ENCODE results near the gene PTGDS. TPM values are rescaled to one million over a fixed set of nuclear protein-coding genes. Genes with fewer than 3 reads are reported as not detected.
"Not testable (repeated sequence)": the region's sequence is repeated elsewhere in the genome, so short reads cannot be mapped to it uniquely, and the experiment has no call there.

Gene PTGDS
- total RNA-seq, 1 experiment from 2014 or later, result not detected

- DNase-seq (ENCODE audit: low read depth), result no peak
Observed at GRCh38 chr9:136990242-136990911, 13.1 kb downstream of the PTGDS start.

DNA sequence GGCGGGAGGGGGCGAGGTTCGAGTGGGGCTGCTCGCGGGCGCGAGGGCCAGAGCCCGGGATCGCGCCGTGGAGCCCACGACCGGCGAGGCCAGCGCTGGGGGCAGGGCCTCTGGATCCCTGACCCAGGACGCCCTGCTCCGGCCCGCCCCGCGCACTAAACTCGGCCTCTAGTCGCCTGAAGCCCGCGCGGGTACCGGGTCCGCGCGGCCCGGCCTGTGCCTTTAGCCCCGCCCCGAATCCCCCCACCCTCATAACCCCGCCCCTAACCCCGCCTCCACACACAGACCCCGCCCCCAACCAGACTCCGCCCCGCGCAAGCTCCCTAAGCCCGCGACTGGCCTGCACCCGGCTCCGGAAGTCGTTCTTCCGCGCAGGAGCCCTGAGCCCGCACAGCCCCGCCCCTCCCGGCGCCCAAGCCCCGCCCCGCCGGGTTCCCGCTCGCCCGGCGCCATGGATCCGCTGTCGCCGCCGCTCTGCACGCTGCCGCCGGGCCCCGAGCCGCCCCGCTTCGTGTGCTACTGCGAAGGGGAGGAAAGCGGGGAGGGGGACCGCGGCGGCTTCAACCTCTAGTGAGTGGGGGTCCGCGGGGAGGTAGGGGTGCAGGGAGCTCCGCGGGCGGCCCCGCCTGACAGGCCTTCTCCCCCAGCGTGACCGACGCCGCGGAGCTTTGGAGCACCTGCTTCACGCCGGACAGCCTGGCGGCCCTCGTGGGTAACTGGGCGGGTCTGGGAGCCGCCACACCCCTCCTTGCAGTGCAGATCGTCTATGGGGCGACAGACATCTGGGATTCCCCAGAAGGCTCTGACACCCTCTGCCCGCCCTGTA lies 14.9 kb downstream of the PTGDS start, which contains the start of gene PAXX:
Gene PAXX, plus strand, starts transcription at position 430 of the 826 bp plus-strand sequence. Its CDS starts 22 bp downstream, at position 452.
- DNase-seq (ENCODE audit: low read depth), result peak; percentile 96

DNA sequence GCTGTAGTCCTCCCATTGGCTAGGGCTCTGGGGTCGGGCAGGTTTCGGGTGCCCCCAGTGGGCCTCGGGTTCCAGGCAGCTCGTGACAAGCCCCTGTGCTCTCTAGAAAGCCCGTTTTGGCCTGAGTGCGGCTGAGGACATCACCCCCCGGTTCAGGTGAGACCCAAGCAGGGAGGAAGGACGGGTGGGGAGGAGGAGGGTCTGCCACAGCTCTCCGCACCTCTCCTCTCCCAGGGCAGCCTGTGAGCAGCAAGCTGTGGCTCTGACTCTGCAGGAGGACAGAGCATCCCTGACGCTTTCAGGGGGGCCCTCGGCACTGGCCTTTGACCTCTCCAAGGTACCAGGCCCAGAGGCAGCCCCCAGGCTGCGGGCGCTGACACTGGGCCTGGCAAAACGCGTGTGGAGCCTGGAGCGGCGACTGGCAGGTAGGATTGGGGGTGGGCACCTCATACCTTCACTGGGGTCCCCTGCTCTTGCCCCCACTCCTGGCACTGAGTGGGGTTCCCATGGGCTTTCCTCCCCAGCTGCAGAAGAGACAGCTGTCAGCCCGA lies 15.6 kb downstream of the PTGDS start:
- no peak for DNase-seq (ENCODE audit: low read depth)

DNA sequence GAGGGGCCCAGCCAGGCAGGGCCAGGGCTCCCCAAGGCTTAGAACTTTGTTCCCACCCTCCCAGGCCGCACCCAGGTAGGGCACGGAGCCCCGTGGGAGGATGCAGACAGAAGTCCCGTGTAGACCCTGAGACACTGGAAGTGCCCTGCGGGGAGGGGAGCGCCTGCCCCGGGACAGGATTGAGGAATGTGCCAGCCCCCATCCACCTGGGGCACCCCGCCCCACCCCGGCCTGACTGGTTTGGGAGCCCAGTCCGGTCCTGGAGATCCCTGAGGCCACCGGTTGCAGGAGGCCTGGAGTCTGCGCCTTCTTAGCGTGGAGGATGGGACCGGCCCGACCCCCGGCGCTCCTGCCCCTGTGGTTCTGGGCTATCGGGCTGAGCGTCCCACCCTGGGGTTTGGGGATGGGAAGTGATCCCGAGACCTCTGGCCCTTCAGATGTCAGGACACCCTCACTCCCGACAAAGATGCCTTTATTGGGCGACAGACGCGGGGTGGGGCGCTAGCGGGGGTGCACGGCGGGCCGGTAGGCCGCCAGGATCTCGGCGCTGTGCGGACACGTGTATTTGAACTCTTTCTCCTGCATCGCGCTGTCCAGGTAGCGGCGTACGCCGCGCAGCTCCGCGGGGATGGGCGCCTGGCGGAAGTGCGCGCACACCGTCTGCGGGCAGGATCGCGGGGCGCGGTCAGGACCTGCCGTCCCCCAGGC lies 17.0 kb downstream of the PTGDS start:
- DNase-seq (ENCODE audit: low read depth), result no peak

GRCh38 chr9:136994888-136995230 lies 17.6 kb downstream of the PTGDS start:
- no peak for DNase-seq (ENCODE audit: low read depth)

GRCh38 chr9:136995362-136995761 lies 18.1 kb downstream of the PTGDS start:
- DNase-seq (ENCODE audit: low read depth), result no peak

- DNase-seq (ENCODE audit: low read depth), result peak; percentile 54
Observed at GRCh38 chr9:136995772-136996311, 18.5 kb downstream of the PTGDS start.

GRCh38 chr9:136996361-136997292 lies 19.3 kb downstream of the PTGDS start, which contains the start of gene CLIC3:
Gene CLIC3 (minus strand): TSS chr9:136996568. CDS start chr9:136996543, 25 bp downstream.
- DNase-seq (ENCODE audit: low read depth), result peak; percentile 61

DNA sequence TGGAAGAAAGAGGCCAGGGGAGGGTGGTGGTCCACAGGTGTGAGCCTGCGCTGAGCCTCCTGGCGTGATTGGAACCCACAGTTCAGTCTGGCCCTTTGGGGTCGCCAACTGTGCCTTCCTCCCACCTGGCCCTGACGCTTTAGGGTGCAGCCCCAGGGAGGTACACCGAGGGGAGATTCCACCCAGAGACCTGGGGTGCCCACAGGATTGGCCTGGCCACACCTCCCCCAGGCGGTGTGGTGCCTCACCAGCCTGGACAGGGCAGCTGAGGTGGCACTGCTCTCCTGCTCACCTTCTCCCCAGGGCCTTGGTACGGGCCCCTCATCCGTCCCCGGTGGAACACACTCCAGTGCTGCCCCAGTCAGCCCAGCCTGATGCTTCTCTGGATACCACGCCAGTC lies 20.1 kb downstream of the PTGDS start:
- no peak for DNase-seq (ENCODE audit: low read depth)

GRCh38 chr9:136997830-136998234 lies 20.5 kb downstream of the PTGDS start:
- DNase-seq (ENCODE audit: low read depth), result no peak

GRCh38 chr9:137000177-137000930 lies 23.1 kb downstream of the PTGDS start:
- no peak for DNase-seq (ENCODE audit: low read depth)

- no peak for DNase-seq (ENCODE audit: low read depth)
Observed at GRCh38 chr9:137001857-137002645, 24.7 kb downstream of the PTGDS start.

GRCh38 chr9:137002646-137003041 lies 25.3 kb downstream of the PTGDS start:
- no peak for DNase-seq (ENCODE audit: low read depth)

DNA sequence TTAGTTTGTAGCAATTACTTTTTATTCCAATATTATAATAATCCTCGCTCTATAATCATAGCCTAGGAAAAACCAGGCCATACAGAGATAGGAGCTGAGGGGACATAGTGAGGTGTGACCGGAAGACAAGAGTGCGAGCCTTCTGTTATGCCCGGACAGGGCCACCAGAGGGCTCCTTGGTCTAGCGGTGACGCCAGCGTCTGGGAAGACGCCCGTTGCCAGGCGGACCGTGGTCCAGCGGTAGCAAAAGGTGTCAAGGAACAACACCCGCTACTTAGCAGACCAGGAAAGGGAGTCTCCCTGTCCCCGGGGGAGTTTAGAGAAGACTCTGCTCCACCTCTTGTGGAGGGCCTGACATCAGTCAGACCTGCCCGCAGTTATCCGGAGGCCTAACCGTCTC lies 27.0 kb downstream of the PTGDS start:
- DNase-seq (ENCODE audit: low read depth), result not testable (repeated sequence)

DNA sequence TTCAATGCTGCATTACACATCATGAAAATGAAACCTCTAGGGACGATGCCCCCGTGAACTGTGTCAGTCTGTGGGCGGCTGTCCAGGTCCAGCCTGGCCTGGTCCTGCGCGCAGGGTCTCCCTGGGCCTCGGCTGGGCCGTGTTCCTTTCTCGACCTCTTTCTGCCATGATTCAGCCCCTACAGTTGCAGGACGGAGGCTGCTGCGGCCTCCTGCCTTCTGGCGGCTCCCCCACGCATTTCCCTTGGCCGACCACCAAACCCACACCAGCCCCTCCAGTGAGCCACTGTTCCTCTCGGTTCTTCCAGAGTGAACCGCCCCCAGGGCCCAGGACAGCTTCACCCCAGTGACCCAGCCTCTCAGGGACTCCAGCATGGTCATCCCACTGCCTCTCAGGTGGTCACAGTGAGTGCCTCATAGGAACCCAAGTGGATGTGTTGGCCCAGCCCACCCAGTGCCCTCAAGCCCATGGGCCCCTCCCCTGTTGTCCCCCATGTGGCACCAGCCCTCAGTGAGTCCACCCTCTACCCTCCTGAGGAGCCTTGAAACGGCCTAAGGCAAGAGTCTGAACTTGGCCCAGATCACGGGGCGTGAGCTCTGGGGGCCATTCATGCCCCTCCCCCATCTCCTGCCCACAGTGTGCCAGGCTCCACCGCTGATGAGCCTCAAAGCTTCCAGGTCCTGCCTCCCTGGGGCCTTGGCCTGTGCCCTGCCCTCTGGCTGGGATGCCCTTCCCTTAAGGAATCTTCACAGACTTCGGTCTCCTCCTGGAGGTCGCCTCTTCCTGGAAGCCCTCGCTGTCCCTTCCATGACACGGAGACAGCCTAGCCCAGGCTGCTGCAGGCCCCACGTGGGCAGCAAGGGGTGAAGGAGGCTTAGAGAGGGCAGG lies 29.1 kb downstream of the PTGDS start:
- DNase-seq (ENCODE audit: low read depth), result no peak

GRCh38 chr9:137007108-137007815 lies 30.0 kb downstream of the PTGDS start:
- no peak for DNase-seq (ENCODE audit: low read depth)

DNA sequence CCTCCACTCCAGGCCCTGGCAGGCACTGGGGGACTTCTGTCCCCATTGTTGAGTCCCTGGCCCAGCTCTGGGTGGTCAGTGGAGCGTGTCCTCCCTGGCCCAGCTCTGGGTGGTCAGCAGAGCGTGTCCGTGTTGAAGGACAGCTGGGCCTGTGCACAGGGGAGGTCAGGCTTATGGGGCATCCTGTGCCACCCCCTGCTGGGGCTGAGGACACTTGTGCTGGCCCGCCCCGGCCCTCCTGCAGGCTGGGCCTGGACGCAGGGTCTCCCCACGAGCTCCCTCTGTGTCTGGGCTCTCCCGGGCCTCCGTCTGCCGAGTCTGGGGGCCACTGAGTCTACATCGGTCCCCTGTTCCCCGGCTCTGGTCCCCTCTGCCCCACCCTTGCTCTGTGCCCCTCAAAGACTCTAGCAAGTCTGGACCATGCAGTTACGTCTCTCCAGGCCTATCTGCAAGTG lies 30.5 kb downstream of the PTGDS start:
- no peak for DNase-seq (ENCODE audit: low read depth)
